ENCODE results near the gene STRN3.
"Not testable (repeated sequence)": the region's sequence is repeated elsewhere in the genome, so short reads cannot be mapped to it uniquely, and the experiment has no call there.

- not testable (repeated sequence) for TF ChIP-seq POLR2A, POLR2AphosphoS5 (IDR thresholded peaks at IDR 0.05)
- TF ChIP-seq, protein P1, sequence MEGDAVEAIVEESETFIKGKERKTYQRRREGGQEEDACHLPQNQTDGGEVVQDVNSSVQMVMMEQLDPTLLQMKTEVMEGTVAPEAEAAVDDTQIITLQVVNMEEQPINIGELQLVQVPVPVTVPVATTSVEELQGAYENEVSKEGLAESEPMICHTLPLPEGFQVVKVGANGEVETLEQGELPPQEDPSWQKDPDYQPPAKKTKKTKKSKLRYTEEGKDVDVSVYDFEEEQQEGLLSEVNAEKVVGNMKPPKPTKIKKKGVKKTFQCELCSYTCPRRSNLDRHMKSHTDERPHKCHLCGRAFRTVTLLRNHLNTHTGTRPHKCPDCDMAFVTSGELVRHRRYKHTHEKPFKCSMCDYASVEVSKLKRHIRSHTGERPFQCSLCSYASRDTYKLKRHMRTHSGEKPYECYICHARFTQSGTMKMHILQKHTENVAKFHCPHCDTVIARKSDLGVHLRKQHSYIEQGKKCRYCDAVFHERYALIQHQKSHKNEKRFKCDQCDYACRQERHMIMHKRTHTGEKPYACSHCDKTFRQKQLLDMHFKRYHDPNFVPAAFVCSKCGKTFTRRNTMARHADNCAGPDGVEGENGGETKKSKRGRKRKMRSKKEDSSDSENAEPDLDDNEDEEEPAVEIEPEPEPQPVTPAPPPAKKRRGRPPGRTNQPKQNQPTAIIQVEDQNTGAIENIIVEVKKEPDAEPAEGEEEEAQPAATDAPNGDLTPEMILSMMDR (IDR thresholded peaks at IDR 0.05): not testable (repeated sequence)
Observed at GRCh38 chr14:30965861-30966260, 60.3 kb downstream of the STRN3 start.

Data from sigmoid colon (tissue), 4 donors.